ENCODE results near the gene CTU2.

The CTU2 gene

DNA sequence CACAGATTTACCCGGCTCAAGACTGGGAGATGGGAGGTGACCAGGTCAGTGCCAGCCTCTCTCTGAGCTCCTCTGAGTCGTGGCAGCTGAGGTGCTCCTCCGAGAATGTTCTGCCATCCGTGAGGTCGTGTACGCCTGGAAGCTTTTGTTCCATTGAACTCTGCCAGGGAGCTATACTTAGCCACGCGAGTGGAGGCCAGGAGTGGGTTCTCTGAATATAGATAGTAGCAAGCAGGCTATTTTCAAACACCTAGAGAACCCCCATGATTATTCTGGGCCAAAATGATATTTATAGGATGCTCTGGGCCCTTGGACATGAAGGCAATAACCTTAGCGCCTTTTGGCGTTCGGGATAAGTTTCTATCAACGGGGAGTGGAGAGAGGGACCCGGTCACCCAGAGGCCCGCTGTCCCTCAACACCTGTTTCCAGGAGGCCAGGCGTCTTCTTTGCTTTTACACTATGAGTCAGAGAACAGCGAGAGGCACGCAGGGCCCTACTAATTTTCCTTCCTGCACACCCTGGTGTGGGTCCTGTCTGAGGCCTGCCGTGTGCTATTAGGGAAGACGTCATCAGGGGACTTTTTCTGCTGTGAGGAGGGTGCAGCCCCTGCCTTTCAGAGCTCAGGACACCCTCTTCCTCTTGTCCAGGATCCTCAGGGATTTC lies 32.5 kb upstream of the CTU2 start:
- no peaks in the 10 kb centered on the region for H3K36me3 ChIP-seq (ENCODE audit: insufficient read depth, low read length)
- H3K4me1 ChIP-seq (ENCODE audit: insufficient read depth, low read length) = no peaks in the 10 kb centered on the region; the same call in 1 of the 2 replicates
- no peak overlapping the region for H3K9ac ChIP-seq (ENCODE audit: low read depth, low read length)
- H3K9me3 ChIP-seq (ENCODE audit: control insufficient read depth, insufficient read depth, low read length) = no peaks in the 10 kb centered on the region

DNA sequence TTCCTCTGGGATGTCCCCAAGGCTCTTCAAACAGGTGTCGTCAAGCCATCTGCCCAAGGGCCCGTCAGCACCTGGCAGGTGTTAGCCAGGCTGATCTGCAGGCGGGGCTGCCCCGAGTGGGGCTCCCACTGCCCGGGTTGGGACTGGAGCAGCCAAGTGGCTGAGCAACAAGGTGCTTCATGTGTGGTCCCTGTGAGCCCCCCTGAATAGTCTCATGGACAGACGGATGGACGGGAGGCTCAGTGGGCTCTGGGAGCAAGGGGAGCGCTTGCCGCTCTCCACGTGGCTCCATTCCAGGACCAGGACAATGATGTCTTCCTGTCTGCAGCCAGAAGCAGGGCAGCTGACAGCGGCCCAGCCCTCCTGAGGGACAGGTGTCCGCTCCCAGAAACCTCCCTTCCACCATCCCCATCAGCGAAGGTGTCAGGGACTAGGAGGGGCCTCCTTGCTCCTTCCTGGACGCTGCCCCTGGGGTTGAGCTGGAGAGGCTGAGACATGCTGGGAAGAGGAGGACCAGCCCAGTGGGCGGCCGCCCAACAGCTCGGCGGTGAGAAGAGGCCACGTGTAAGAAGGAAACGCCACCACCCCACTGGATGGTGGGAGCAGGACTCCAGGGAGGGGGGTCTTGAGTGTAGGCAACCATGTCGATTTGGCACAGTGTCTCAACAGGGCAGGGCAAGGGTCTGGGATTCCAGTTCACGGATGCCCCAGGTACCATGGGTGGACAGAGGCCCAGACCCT lies 29.6 kb upstream of the CTU2 start:
- Histone ChIP-seq H3K4me1 (ENCODE audit: insufficient read depth, low read length) (no peaks in the 10 kb centered on the region; the same call in 1 of the 2 replicates), H3K36me3 (ENCODE audit: insufficient read depth, low read length) (no peaks in the 10 kb centered on the region), H3K9ac (ENCODE audit: low read depth, low read length) (no peak overlapping the region), H3K9me3 (ENCODE audit: control insufficient read depth, insufficient read depth, low read length) (no peaks in the 10 kb centered on the region)

DNA sequence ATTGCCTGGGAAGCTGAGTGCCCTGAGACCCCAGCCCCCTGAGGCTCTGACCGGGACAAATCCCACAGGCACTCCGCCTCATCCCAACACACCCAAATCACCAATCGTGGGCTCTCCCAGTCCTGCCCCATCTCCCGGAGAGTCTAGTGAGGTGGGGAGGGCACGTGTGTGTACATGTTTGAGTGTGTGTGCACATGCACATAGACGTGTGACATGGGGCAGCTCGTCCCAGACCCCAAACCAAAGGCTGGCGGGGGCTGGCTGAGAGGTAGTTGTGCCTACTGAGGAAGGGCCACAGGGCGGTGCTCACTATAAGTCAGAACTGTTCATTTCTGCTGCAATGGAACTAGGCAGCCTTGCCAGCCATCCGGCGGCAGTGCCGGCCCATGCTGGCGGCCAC lies 28.6 kb upstream of the CTU2 start:
- Histone ChIP-seq H3K9ac (ENCODE audit: low read depth, low read length) (no peak overlapping the region), H3K4me1 (ENCODE audit: insufficient read depth, low read length) (no peaks in the 10 kb centered on the region; the same call in 1 of the 2 replicates), H3K9me3 (ENCODE audit: control insufficient read depth, insufficient read depth, low read length) (no peaks in the 10 kb centered on the region), H3K36me3 (ENCODE audit: insufficient read depth, low read length) (no peaks in the 10 kb centered on the region)

DNA sequence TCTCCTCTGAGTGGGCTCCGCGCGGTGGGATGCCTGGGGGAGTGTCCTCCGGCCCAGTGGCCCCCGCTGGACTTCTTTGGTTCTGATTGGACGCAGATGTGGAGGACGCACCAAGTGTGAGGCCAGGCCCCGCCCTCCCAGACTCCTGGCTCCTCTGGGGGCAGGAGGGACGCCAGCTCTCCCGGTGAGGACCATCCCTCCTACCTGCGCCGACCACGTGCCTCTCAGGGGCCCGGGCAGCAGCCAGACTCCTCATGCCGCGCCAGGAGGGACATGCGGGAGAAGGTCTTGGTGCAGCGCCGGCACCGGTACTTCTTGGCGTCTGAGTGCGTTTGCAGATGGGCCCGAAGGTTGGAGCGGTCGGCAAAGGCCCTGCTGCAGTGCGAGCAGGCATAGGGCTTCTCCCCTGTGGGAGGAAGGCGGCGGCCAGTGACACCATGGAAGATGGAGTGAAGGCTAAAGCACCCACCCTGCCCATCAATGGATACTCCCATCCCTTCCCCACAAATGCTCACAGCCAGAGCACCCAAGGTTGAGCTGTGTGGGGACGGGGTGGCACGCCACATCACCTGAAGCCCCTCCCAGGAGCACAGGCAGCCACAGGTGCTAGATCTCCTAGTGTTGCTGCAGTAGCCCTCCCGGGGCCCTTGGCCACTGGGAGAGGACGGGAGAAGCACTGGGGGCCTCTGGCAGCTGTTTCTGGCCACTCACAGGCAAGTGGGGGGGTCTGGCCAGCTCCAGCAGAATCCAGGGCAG lies 27.9 kb upstream of the CTU2 start:
- H3K36me3 ChIP-seq (ENCODE audit: insufficient read depth, low read length) = no peaks in the 10 kb centered on the region
- H3K9me3 ChIP-seq (ENCODE audit: control insufficient read depth, insufficient read depth, low read length) = no peaks in the 10 kb centered on the region
- H3K9ac ChIP-seq (ENCODE audit: low read depth, low read length) = no peak overlapping the region
- no peaks in the 10 kb centered on the region for H3K4me1 ChIP-seq (ENCODE audit: insufficient read depth, low read length)

DNA sequence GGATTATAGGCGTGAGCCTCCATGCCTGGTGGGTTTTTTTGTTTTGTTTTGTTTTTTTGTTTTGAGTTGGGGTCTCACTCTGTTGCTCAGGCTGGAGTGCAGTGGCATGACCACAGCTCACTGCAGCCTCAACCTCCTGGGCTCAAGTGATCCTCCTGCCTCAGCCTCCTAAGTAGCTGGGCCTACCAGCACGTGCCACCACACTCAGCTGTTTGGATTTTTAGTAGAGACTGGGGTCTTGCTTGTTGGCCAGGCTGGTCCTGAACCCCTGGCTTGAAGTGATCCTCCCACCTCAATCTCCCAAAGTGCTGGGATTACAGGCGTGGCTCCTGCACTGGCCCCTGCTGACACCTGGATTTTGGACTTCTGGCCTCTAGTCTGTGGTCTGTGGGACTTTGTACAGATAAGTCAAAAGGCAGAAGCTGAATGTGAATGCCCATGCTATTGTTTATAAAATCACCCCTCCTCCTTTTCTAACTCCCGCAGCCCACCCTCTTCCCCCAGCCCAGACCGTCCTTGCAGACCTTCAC lies 25.7 kb upstream of the CTU2 start:
- no peaks in the 10 kb centered on the region for H3K4me1 ChIP-seq (ENCODE audit: insufficient read depth, low read length)
- H3K9ac ChIP-seq (ENCODE audit: low read depth, low read length) = no peak overlapping the region
- H3K9me3 ChIP-seq (ENCODE audit: control insufficient read depth, insufficient read depth, low read length) = no peaks in the 10 kb centered on the region
- H3K36me3 ChIP-seq (ENCODE audit: insufficient read depth, low read length) = no peaks in the 10 kb centered on the region

DNA sequence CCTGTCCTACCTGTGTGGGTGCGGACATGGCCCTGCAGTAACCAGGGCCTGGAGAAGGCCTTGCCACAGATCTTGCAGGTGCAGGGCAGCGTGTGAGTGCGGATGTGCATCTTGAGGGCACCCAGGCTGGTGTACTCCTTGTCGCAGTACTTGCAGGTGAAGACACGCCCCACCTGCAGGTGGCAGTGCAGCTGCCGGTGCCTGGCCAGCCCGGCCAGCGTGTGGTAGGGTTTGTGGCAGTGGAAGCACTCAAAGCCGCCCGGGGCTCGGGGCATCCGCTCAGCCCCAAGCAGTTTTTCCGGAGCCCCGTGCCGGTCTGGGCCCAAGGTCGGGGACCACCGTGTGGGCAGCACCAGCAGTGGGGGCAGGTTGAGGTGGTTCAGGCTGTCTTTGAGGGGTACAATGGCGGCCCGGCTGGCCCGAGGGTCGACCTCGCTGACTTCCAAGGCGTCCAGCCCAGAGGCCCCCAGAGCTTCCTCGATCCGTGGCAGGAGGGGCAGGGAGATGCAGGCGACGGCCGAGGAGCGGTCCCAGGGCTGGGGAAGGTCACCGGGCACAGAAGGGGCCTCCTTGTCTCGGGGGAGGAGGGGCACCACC lies 25.1 kb upstream of the CTU2 start:
- H3K9ac ChIP-seq (ENCODE audit: low read depth, low read length) = no peak overlapping the region

DNA sequence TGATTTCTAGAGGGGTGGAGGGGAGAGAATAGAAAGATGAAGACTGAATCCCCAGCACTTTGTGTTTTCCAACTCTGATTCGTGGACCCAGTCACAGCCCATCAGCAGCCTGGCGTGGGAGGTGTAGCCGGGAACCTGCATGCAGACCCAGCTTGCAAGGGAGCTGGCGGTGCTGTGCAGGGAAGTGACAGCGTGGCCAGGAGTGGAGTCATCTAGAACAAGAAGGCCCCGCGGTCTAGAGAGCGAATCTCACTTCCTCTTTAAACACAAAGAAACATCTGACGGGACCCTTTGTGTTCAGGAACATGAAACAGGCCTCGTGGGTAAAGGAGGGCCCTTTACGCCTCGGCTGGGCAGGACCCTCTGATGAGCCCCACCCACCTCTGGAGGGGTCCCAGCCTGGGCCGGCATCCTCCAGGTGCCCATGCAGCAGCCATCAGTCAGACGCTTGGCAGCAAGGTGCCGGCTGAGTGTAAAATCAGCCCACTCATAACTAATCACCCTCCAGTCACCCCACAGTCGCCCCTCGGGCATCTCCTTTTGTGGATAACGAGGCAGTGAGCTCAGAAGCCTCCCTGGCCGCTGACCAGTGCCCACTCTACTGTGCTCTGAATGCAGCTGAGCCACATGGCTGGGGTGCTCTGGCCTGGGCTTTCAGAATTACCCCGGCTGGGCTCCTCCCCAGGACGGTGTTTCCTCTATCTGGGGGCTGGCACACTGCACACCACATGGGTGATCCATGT lies 24.4 kb upstream of the CTU2 start:
- no peaks in the 10 kb centered on the region for H3K36me3 ChIP-seq (ENCODE audit: insufficient read depth, low read length)
- H3K4me1 ChIP-seq (ENCODE audit: insufficient read depth, low read length) = no peaks in the 10 kb centered on the region
- no peak overlapping the region for H3K9ac ChIP-seq (ENCODE audit: low read depth, low read length)
- no peaks in the 10 kb centered on the region for H3K9me3 ChIP-seq (ENCODE audit: control insufficient read depth, insufficient read depth, low read length)

More for the DNA sequence above, 25.1 kb upstream of the CTU2 start:
- Histone ChIP-seq H3K4me1 (ENCODE audit: insufficient read depth, low read length) (no peaks in the 10 kb centered on the region), H3K36me3 (ENCODE audit: insufficient read depth, low read length) (no peaks in the 10 kb centered on the region), H3K9me3 (ENCODE audit: control insufficient read depth, insufficient read depth, low read length) (no peaks in the 10 kb centered on the region)

DNA sequence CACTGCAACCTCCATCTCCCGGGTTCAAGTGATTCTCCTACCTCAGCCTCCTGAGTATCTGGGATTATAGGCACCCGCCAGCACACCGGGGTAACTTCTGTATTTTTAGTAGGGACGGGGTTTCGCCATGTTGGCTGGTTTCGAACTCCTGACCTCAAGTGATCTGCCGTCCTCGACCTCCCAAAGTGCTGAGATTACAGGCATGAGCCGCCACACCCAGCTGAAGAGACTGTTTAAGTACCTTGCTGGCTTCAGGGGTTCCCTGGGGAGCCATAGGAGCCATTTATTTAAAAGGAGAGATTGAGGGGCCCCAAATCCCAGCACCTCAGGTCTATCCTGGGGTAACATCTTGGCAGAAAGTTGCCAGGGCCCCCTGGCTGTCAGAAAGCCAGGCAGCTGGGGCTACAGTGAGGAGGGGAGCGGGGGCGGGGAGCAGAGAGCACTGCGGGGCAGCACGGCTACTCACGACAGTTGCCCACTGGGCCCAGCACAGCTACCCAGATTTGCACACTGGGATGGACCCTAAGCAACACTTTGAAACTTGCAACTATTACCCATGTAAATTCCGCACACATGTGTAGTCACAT lies 21.6 kb upstream of the CTU2 start:
- no peaks in the 10 kb centered on the region for H3K36me3 ChIP-seq (ENCODE audit: insufficient read depth, low read length)
- no peaks in the 10 kb centered on the region for H3K9me3 ChIP-seq (ENCODE audit: control insufficient read depth, insufficient read depth, low read length)
- no peaks in the 10 kb centered on the region; the same call in 1 of the 2 replicates for H3K4me1 ChIP-seq (ENCODE audit: insufficient read depth, low read length)
- H3K9ac ChIP-seq (ENCODE audit: low read depth, low read length) = peak overlapping the region; percentile 82; the same call in 1 of the 2 replicates

DNA sequence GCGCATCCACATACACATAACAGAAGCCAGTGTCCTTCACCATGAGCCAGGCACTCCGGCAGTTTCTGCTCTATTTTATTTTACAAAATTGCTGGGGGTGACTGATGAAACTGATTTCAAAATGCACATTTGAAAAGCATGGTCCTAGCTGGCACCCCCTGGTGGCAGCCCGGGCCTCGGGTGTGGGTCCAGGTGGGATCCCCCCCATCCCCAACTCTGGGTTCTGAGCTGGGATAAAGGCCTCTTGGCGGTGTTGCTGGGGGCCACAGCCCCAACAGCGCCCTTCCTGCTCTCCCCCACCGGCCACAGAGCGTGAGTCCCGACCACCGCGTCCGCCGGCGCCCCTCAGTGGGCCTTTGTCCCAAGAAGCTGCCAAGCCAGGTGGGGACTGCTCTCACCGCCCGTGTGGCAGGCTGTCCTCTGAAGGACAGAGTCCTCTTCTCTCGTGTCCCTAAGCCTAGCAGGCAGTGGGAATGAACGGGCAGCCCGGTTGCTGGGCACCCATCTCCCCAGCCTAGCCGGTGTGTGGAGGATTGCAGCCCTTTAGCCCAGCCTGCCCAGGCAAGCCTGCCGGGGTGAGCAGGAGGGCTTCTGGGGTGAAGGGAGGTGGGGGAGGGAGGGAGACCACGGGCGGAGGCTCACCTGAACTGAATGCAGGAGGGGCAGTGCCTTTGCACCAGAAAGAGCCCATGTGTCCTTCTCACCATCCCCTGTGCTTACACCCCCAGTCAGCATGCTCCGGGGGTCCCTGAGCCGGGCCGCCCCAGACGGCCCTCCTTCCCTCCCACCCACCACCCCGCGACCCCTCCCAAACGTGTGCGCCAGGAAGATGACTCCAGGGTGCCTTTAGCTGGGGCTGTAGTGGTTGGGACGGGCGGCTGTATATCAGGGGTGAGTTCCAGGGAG lies 20.9 kb upstream of the CTU2 start:
- no peaks in the 10 kb centered on the region for H3K9me3 ChIP-seq (ENCODE audit: control insufficient read depth, insufficient read depth, low read length)
- H3K36me3 ChIP-seq (ENCODE audit: insufficient read depth, low read length) = no peaks in the 10 kb centered on the region
- H3K4me1 ChIP-seq (ENCODE audit: insufficient read depth, low read length) = no peaks in the 10 kb centered on the region; the same call in 1 of the 2 replicates
- H3K9ac ChIP-seq (ENCODE audit: low read depth, low read length) = peak overlapping the region; percentile 82

DNA sequence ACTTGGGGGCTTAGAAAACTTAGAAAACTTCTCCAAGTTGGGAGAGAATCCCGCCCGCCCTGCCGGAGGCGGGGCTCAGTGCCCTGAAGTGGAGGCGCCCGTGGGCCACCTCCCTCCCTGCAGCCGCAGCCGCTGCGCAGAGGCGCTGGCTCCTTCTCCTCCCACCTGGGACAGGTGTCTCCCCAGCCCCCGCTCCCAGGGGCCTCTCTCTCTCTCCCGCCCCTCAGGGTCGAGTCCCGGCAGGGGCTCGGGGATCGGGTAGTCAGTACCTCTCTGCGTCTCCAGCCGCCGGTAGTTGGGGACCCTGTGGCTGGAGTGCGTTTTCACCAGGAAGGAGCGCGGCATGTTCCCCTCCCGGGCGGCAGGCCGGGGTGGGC lies 20.3 kb upstream of the CTU2 start:
- peak overlapping the region; percentile 82 for H3K9ac ChIP-seq (ENCODE audit: low read depth, low read length)
- H3K4me1 ChIP-seq (ENCODE audit: insufficient read depth, low read length) = no peaks in the 10 kb centered on the region; the same call in 1 of the 2 replicates
- no peaks in the 10 kb centered on the region for H3K9me3 ChIP-seq (ENCODE audit: control insufficient read depth, insufficient read depth, low read length)
- no peaks in the 10 kb centered on the region for H3K36me3 ChIP-seq (ENCODE audit: insufficient read depth, low read length)

DNA sequence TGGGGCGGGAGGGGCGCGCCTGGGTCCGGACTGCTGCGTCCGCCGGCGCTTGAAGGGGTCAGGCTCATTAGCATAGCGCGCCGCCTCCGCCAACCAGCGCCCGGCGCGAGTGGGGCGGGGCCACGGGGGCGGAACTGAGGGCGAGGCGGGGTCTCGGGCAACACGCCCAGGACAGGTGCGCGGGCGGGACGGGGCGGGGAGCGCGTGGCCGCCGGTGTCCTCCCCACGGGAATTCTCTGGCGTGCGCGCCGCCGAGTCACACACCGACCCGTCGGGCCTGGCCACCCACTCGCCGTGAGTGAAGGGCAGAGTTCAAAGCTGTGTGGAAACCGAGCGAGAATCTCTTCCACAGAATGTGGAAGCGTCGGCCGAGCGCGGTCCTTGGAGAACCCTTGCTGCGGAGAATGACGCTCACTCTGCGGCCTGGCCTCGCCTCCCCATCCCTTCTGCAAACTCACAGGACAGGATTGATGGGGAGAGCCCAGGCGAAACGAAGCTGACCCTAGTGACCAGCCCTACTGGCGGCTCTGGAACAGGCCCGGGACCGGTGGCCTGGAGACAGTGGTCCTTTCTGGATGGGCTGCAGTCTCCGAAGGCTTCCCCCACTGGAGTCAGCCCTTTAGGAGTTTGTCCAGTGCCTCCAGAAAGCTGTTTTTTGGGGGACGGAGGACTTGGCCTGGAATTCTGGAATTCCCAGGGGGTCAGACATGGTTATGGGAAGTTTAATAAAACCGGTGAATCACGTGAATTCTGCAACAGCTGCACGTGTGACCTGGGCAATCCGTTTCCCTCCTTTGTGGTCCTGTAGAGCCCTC lies 19.7 kb upstream of the CTU2 start, which contains the start of gene SNAI3:
SNAI3 (minus strand) TSS at position 69 of the 815 bp plus-strand sequence. CDS start 101 bp downstream, outside the sequence.
- no peaks in the 10 kb centered on the region for H3K36me3 ChIP-seq (ENCODE audit: insufficient read depth, low read length)
- H3K9ac ChIP-seq (ENCODE audit: low read depth, low read length) = peak within 1 kb of the TSS; percentile 82
- no peaks in the 10 kb centered on the region for H3K9me3 ChIP-seq (ENCODE audit: control insufficient read depth, insufficient read depth, low read length)
- no peaks in the 10 kb centered on the region; the same call in 1 of the 2 replicates for H3K4me1 ChIP-seq (ENCODE audit: insufficient read depth, low read length)

DNA sequence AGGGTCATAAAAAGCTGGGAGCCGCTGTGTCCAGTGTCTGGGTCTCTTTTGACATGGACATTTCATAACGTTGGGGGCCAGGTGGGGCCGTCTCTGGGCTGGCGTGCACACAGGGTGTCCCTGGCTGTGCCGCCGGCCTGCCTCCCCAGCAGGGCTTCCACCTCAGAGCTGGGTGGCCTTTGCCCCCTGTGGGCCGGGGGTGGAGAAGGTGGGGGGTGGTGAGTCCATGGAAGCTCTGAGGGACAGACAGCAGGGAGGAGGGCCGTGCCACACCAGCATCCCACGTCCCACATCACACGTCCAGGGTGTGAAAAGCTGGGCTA lies 19.1 kb upstream of the CTU2 start:
- no peaks in the 10 kb centered on the region for H3K36me3 ChIP-seq (ENCODE audit: insufficient read depth, low read length)
- H3K9me3 ChIP-seq (ENCODE audit: control insufficient read depth, insufficient read depth, low read length) = no peaks in the 10 kb centered on the region
- H3K9ac ChIP-seq (ENCODE audit: low read depth, low read length) = no peak overlapping the region
- no peaks in the 10 kb centered on the region; the same call in 1 of the 2 replicates for H3K4me1 ChIP-seq (ENCODE audit: insufficient read depth, low read length)

Data from ES-I3 (cell line).